AG04450 (cell line): Measurements from ENCODE around the gene OR6S1. TPM values are rescaled to one million over a fixed set of nuclear protein-coding genes. Genes with fewer than 3 reads are reported as not detected.
A peak's percentile ranks its signal among the peaks of the same experiment; 100 is the strongest.

ENCODE experiments used
- CTCF ChIA-PET: fragments of 300-600, 350-600 bp; formaldehyde crosslinking; extraction: SDS; loops from one replicate; lab custom pipeline; 2022; ENCODE audit warnings: antibody characterized with exemption, inconsistent platforms; lab: Charles Lee
- POLR2A ChIA-PET: fragments of 350-600 bp; formaldehyde crosslinking; extraction: SDS; loops from one replicate; lab custom pipeline; 2021; ENCODE audit warnings: antibody characterized with exemption, inconsistent platforms; lab: Yijun Ruan, JAX
- DNase-seq: peaks from one replicate; pipeline ENCODE4 v3.0.0-alpha.2; 2011; ENCODE audit warnings: low read depth, low spot score
- H3K27ac ChIP-seq: one replicate; pipeline ENCODE4 v1.5.1; 2012; ENCODE audit warnings: low read depth, low read length, control low read depth
- H3K27me3 ChIP-seq: one replicate; pipeline ENCODE4 v1.6.0; 2012; ENCODE audit warnings: low read length; ENCODE audit not compliant: control insufficient read depth, insufficient read depth
- H3K4me3 ChIP-seq: 2 replicates; pipeline ENCODE4 v1.5.1; 2011; ENCODE audit warnings: mild to moderate bottlenecking, low read depth, low read length, control low read depth
- H3K9me3 ChIP-seq: 2 replicates; pipeline ENCODE4 v1.5.1; 2012; ENCODE audit warnings: low read length; ENCODE audit not compliant: control insufficient read depth, insufficient read depth
- CTCF ChIP-seq: IDR thresholded peaks from 2 replicates; pipeline ENCODE4 v1.5.1; 2011; ENCODE audit warnings: low read depth, low read length, control low read depth, inconsistent platforms
- polyA plus RNA-seq: library from polyadenylated mRNA; depleted of rRNA; stranded (reverse); fragments of >200 nt; gene quantifications from 2 replicates; pipeline ENCODE4 v1.2.3, GENCODE V29; 2011

Gene OR6S1
- polyA plus RNA-seq, 1 experiment: not detected

- H3K4me3 ChIP-seq: peak overlapping the region; percentile 86
- no peaks in the 10 kb centered on the region for H3K9me3 ChIP-seq
- no peaks in the 10 kb centered on the region for H3K27me3 ChIP-seq
- CTCF ChIA-PET: interaction anchor here (0.8 to 3.4 kb wide), 8 partner anchors 9 to 355 kb away, joined by 3 to 22 read pairs (median 14); no protein-coding TSS in a partner anchor
- DNase-seq: no peak
- peak overlapping the region; percentile 99 for H3K27ac ChIP-seq
- POLR2A ChIA-PET: interaction anchor here (1.0 to 4.3 kb wide), 8 partner anchors 50 to 340 kb away, joined by 4 to 30 read pairs (median 6); partner anchors contain the start of genes PARP2, PIP4P1 and TEP1
- 0 out of 2 replicates have a peak, but pooled peaks have one; percentile 14 for TF ChIP-seq CTCF
These were observed 41.1 kb upstream of the OR6S1 start for GRCh38 chr14:20682435-20683124.

- peak overlapping the region; percentile 86 for H3K4me3 ChIP-seq
- POLR2A ChIA-PET: interaction anchor here (1.0 to 4.3 kb wide), 5 partner anchors 50 to 339 kb away, joined by 5 to 30 read pairs (median 9); partner anchors contain the start of genes PARP2, PIP4P1 and TEP1
- CTCF ChIA-PET: interaction anchor here (1.0 to 3.4 kb wide), 9 partner anchors 9 to 355 kb away, joined by 3 to 22 read pairs (median 10); no protein-coding TSS in a partner anchor
- no peaks in the 10 kb centered on the region for H3K27me3 ChIP-seq
- no peaks in the 10 kb centered on the region for H3K9me3 ChIP-seq
- no peak for DNase-seq
- peak overlapping the region; percentile 99 for H3K27ac ChIP-seq
- TF ChIP-seq CTCF: no peak
These were observed 40.6 kb upstream of the OR6S1 start for GRCh38 chr14:20682127-20682434.

DNA sequence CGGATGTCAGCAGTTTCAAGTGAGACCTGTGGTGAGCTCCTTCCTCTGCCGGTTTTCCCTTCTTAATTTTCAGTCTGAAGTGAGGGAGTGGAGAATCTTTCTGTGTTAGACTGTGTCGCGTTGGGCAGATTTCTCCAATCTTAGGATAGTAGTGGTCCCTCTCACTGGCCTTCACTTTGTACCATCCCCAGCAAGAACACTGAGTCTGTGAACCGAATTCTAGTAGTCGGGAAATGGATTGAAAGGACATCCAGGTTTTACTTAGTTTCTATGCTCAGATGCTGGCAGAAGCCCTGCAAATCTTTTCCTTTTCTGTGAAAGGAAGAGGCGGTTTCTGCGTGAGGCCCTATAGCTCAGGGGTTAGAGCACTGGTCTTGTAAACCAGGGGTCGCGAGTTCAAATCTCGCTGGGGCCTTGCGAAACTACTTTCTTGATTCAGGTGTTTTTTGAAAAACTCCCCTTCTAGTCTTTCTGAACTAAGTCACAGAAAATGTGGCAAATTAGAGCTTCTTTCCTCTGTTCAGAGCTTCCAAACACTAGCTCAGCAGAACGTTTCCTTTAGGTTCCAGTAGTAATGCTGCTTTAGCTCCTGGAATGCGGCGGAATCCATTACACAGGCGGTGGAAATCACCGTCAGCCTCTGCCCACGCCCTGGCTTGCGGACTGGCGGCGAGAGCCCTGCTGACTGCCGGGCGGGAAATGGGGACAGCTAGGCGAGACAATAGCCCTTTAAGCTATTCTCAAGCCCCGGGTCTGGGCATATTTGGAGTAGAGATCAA is 40.0 kb upstream of the OR6S1 start:
- H3K4me3 ChIP-seq: peak overlapping the region; percentile 86
- ChIA-PET POLR2A (interaction anchor here (0.6 to 4.3 kb wide), 6 partner anchors 49 to 339 kb away, joined by 3 to 30 read pairs (median 8); partner anchors contain the start of genes PARP2, PIP4P1 and TEP1), CTCF (interaction anchor here (0.8 to 3.4 kb wide), 11 partner anchors 10 to 354 kb away, joined by 3 to 22 read pairs (median 4); no protein-coding TSS in a partner anchor)
- no peak for DNase-seq
- peak overlapping the region; percentile 99 for H3K27ac ChIP-seq
- no peak for TF ChIP-seq CTCF
- H3K27me3 ChIP-seq: no peaks in the 10 kb centered on the region
- no peaks in the 10 kb centered on the region for H3K9me3 ChIP-seq

GRCh38 chr14:20680843-20681347 is 39.4 kb upstream of the OR6S1 start:
- no peaks in the 10 kb centered on the region for H3K9me3 ChIP-seq
- H3K27ac ChIP-seq: peak overlapping the region; percentile 47
- H3K4me3 ChIP-seq: peak overlapping the region; percentile 86
- DNase-seq: no peak
- ChIA-PET CTCF (interaction anchor here (0.8 to 3.4 kb wide), 10 partner anchors 10 to 354 kb away, joined by 3 to 22 read pairs (median 7); no protein-coding TSS in a partner anchor), POLR2A (interaction anchor here (1.5 to 4.3 kb wide), 2 partner anchors 67 to 338 kb away, joined by 13 to 30 read pairs; partner anchors contain the start of gene PARP2)
- no peak for TF ChIP-seq CTCF
- no peaks in the 10 kb centered on the region for H3K27me3 ChIP-seq
